Astrocyte of the cerebellum (primary cell): ENCODE results near the gene SRF.

Experiments used
- DNase-seq: peaks from one replicate; pipeline ENCODE4 v3.0.0-alpha.2; 2011; ENCODE audit warnings: low read depth
- H3K4me3 ChIP-seq: 2 replicates; pipeline ENCODE4 v1.5.1; 2011; ENCODE audit warnings: mild to moderate bottlenecking, low read depth, low read length, moderate library complexity
- CTCF ChIP-seq: IDR thresholded peaks from 2 replicates; pipeline ENCODE4 v1.5.1; 2012; ENCODE audit warnings: low read length, low read depth, moderate library complexity, mild to moderate bottlenecking; ENCODE audit errors: missing control alignments
- in situ Hi-C: cut with HindIII; loops from 2 replicates; pipeline ENCODE4 v1.10.0; 2017; ENCODE audit warnings: low sequenced_read_pairs

SRF gene

GRCh38 chr6:43171707-43172103 is 636 bp downstream of the SRF start:
- no peak for TF ChIP-seq CTCF
- no peak for DNase-seq
- in situ Hi-C loops: no loop called here
- peak overlapping the region; percentile 94 for H3K4me3 ChIP-seq

- TF ChIP-seq CTCF: no peak
- peak overlapping the region; percentile 94 for H3K4me3 ChIP-seq
- in situ Hi-C loops: no loop called here
- DNase-seq: no peak
These were observed 1.3 kb downstream of the SRF start for GRCh38 chr6:43172104-43173007.

GRCh38 chr6:43173591-43174262 is 2.7 kb downstream of the SRF start:
- no peak for DNase-seq
- in situ Hi-C loops: no loop called here
- TF ChIP-seq CTCF: no peak
- H3K4me3 ChIP-seq: peak overlapping the region; percentile 94

- TF ChIP-seq CTCF: no peak
- peak; percentile 97 for DNase-seq
- peak overlapping the region; percentile 94 for H3K4me3 ChIP-seq
- in situ Hi-C loops: no loop called here
These were observed 3.4 kb downstream of the SRF start for GRCh38 chr6:43174263-43175112.

GRCh38 chr6:43175676-43176422 is 4.8 kb downstream of the SRF start:
- in situ Hi-C loops: no loop called here
- no peak overlapping the region for H3K4me3 ChIP-seq
- TF ChIP-seq CTCF: no peak
- DNase-seq: no peak
